ENCODE results near the gene SVIL.
"Not testable (repeated sequence)": the region's sequence is repeated elsewhere in the genome, so short reads cannot be mapped to it uniquely, and the experiment has no call there.

The SVIL gene

DNA sequence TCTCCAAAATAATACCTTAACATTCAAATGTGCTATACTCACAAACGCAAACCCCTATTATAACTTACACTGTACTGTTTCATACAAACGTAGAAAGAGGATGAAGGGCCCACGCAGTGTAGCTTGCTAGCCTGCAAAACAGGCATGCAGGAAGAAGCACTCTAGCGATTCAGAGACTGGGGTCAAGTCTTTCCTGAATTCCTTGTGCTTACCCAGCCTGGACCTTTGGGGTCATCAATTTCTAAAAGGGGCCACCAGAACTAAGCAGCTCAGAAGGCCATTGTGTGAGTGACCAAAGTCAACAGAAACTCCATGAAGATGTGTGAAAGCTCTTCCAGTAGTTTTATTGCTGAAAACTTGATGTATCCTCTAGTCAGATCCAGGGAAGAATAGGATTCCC lies 111.9 kb downstream of the SVIL start:
- in situ Hi-C loops (cut with HindIII; ENCODE audit: low sequenced_read_pairs) = no loop called here

DNA sequence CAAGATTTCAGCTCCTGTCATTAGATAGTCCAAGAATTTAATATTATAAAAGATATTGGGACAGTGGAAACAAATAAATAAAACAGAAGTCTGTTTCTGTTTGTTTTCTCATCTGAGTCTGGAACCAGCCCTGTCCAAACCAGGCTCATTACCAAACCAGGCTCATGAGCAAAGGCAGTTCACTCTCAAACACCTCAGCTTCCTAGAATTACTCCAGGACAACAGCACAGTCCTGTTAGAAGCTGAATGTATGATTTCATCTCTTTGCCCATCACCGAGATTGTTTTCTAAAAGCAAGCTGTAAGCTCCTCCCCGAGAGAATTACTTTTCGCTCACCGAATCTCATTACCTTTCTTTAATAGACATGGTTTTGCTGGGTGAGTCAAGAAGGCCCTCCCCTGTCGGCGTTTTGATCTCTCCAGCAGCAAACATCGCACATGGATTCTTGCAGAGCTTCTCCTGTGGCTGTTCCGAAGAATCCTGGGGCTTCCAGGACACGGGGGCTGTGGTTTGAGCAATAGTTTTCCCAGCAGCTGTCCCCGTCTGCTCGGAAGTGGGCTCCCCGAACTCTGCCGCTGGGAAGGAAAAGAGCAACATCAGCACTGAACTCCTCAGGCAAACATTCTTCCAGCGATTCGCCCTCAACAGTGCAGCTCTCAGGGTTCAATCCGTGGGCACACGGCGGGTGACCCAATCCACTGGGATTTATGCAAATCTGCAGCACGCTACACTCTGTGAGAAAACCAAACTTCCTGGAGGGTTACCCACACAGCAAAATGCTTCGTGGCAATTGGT lies 112.5 kb downstream of the SVIL start:
- in situ Hi-C loops (cut with HindIII; ENCODE audit: low sequenced_read_pairs) = no loop called here

GRCh38 chr10:29519659-29520058 lies 115.1 kb downstream of the SVIL start:
- in situ Hi-C loops (cut with HindIII; ENCODE audit: low sequenced_read_pairs) = no loop called here

- in situ Hi-C loops (cut with HindIII; ENCODE audit: low sequenced_read_pairs) = no loop called here
Measured at GRCh38 chr10:29517352-29517923, 117.3 kb downstream of the SVIL start.

DNA sequence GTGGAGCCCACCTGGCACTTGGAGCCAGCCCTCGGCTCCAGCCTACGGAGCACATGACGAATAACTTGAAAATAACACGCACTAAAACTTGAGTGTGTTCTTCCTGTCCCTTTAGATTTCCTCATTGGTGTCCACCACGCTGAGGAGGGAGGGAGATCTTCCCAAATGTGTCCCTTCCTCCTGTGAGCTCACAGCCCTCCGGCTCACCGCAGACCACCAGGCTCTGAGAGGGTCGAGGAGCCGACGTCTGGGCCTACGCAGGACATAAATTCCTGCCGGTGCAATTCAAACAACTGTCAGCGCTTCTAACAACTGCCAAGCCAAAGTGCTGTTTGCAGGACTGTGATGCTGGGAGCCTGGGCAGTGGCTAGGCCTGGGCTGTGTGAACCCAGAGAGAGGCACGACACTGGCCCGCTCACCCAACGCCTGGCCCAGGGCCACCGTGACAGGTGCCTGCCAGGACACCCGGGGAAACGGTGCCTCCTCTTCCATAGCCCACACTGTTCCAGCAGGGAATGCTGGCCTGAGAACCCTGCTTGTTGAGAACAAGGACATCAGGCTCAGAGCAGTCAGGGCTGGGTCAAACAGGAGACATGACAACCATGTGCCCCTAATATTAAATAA lies 118.3 kb downstream of the SVIL start:
- in situ Hi-C loops (cut with HindIII; ENCODE audit: low sequenced_read_pairs) = not testable (repeated sequence)

DNA sequence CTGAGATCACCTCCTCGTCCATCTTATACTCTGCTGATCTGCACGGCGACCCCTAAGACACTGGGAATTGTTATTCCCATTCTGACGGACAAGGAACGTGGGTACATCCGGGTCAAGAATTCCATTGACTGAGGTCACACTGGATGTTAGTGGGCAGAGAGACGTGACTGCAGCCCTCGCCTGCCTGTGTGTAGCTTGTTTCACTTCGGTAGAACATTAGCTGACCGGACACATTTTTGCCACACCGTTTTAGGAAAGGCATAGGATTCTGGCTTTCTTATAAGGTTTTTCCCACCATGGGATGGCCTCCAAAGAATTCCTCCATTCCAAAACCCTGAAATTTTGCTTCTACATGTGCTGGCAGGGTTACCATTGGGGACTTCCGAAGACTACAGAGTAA lies 118.9 kb downstream of the SVIL start:
- in situ Hi-C loops (cut with HindIII; ENCODE audit: low sequenced_read_pairs) = not testable (repeated sequence)

- in situ Hi-C loops (cut with HindIII; ENCODE audit: low sequenced_read_pairs) = not testable (repeated sequence)
Measured at GRCh38 chr10:29515104-29515503, 119.7 kb downstream of the SVIL start.

GRCh38 chr10:29514306-29514705 lies 120.5 kb downstream of the SVIL start:
- in situ Hi-C loops (cut with HindIII; ENCODE audit: low sequenced_read_pairs) = no loop called here

- in situ Hi-C loops (cut with HindIII; ENCODE audit: low sequenced_read_pairs) = no loop called here
Measured at GRCh38 chr10:29512425-29512974, 122.3 kb downstream of the SVIL start.

GRCh38 chr10:29511806-29512205 lies 123.0 kb downstream of the SVIL start:
- in situ Hi-C loops (cut with HindIII; ENCODE audit: low sequenced_read_pairs) = not testable (repeated sequence)

- in situ Hi-C loops (cut with HindIII; ENCODE audit: low sequenced_read_pairs) = not testable (repeated sequence)
Measured at GRCh38 chr10:29510483-29511157, 124.2 kb downstream of the SVIL start.

GRCh38 chr10:29508554-29509244 lies 126.1 kb downstream of the SVIL start:
- in situ Hi-C loops (cut with HindIII; ENCODE audit: low sequenced_read_pairs) = no loop called here

DNA sequence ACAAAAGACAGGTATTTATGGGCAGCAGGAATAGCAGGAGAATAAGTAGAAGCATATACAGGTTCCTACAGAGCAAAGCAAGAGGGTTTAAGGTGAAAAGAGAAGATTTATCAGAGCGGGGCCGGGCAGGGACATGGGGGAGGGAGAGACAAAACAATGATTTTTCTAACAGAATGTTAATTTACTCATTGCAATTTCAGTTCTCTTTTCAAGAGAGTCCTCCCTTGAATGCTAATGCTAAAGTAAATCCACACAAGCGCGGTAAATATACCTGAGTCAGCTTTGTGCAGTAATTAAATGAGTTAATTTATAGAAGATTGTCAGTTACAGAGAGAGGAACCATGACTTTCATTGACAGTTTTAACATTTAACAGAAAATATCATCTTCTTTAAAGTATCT lies 127.0 kb downstream of the SVIL start:
- in situ Hi-C loops (cut with HindIII; ENCODE audit: low sequenced_read_pairs) = not testable (repeated sequence)

GRCh38 chr10:29506324-29506921 lies 128.3 kb downstream of the SVIL start:
- in situ Hi-C loops (cut with HindIII; ENCODE audit: low sequenced_read_pairs) = not testable (repeated sequence)

DNA sequence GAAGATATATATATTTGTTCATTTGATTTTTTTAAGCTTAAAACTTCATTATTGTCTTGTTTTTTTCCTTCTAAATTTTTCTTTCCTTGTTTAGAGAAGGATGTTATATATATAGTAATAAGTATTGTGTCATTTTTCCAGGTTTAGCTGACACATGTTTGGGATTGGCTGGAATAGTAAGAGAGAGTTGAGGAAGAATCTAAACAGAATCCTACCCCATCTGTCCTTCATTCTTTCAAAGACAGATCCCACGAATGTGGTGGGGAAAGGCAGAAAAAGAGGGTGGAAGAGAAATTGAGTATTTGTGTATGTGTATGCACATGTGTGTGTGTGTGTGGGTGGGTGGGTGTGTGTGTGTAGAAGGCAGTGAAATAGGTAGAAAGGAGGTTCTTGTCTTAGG lies 132.4 kb downstream of the SVIL start:
- in situ Hi-C loops (cut with HindIII; ENCODE audit: low sequenced_read_pairs) = no loop called here

GRCh38 chr10:29501692-29502091 lies 133.1 kb downstream of the SVIL start:
- in situ Hi-C loops (cut with HindIII; ENCODE audit: low sequenced_read_pairs) = no loop called here

DNA sequence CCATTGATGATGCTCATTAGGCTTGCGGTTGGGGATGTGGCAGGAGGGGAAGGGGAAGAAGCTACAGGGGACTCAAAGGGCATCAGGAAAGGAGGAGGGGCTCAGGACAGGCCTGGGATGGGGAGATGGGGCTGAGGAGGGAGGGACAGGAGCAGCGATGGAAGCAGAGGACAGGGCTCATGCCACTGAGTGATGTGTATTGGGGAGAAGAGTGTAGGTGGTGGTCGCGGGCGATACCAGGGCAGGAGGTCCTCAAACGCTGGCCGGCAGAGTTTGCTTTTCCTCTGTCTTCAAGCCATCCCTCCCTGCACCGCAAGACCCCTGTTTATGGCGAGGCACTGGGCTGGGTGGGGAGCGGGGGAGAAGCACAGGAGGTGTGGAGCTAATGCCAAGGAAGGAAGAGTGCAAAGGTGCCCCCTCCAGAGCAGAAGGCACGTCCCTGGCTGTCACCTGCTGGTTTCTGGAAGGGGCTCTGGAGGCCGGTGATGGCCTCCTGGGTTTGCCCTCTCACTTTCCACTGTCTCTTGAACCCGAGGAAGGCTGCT lies 134.7 kb downstream of the SVIL start:
- in situ Hi-C loops (cut with HindIII; ENCODE audit: low sequenced_read_pairs) = no loop called here

GRCh38 chr10:29496341-29497162 lies 138.2 kb downstream of the SVIL start:
- in situ Hi-C loops (cut with HindIII; ENCODE audit: low sequenced_read_pairs) = no loop called here

GRCh38 chr10:29495366-29495765 lies 139.4 kb downstream of the SVIL start:
- in situ Hi-C loops (cut with HindIII; ENCODE audit: low sequenced_read_pairs) = no loop called here

All from endothelial cell of hepatic sinusoid (primary cell).